ENCODE measurements around the gene MLLT3. TPM values are rescaled to one million over a fixed set of nuclear protein-coding genes. Genes with fewer than 3 reads are reported as not detected.

The MLLT3 gene
- total and polyA plus RNA-seq, 2 donors (not counting 3 experiments of a cell fraction or from before 2014, with no cell fraction given): 6.1 to 10.0 TPM

DNA sequence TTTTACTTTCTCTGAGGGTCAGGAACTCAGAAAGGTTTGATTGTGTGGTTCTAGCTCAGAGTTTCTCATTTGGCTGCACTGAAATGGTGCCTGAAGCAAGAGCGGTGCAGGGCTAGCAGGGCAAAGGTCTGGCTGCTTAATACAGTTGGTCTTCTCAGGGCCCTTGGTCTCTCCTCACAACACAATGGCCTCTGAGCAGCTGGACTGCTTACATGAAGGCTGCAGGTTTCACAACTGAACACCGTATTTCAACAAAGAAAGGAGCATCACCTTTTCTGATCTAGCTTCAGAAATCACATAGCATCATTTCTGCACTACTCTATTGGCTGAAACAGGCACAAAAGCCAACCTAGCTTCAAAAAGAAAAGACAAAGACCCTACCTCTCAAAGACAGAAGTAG, 122.2 kb downstream of the MLLT3 start:
- H3K27ac ChIP-seq (ENCODE audit: insufficient read depth, low read depth, low read length): no peak overlapping the region
- intact Hi-C loops (cut with micrococcal nuclease): no loop called here
- FAIRE-seq: no peak
- H3K79me2 ChIP-seq (ENCODE audit: control insufficient read depth, insufficient read depth, low read length): no peaks in the 10 kb centered on the region
- H3K9ac ChIP-seq (replicated peaks; ENCODE audit: extremely low read depth, insufficient read depth, low read length): no peak overlapping the region
- no peaks in the 10 kb centered on the region for H3K36me3 ChIP-seq (ENCODE audit: control insufficient read depth in 2 of 2, extremely low read depth in 1 of 2, insufficient read depth in 2 of 2, low read length in 2 of 2)
- H3K9me1 ChIP-seq (replicated peaks; ENCODE audit: control insufficient read depth, extremely low read depth, insufficient read depth, low read length): no peaks in the 10 kb centered on the region
- no peaks in the 10 kb centered on the region for H3K9me3 ChIP-seq (replicated peaks; ENCODE audit: control insufficient read depth, insufficient read depth, low read length)
- H3K4me2 ChIP-seq (ENCODE audit: insufficient read depth, low read length): no peak overlapping the region
- dilution Hi-C loops (cut with MboI; ENCODE audit: extremely low pct_ligation_motif_present, low sequenced_read_pairs): no loop called here
- no peaks in the 10 kb centered on the region for H3K4me1 ChIP-seq (ENCODE audit: control insufficient read depth, extremely low read depth, insufficient read depth, low read length)
- DNase-seq (ENCODE audit: low read depth, low spot score): no peak
- no peak overlapping the region for H2AFZ ChIP-seq (ENCODE audit: low read depth, low read length)
- no peaks in the 10 kb centered on the region for H4K20me1 ChIP-seq (replicated peaks; ENCODE audit: control insufficient read depth, extremely low read depth, insufficient read depth, low read length)
- POLR2A ChIA-PET: no interaction called here
- CTCF ChIA-PET: no interaction called here
- H3K27me3 ChIP-seq (ENCODE audit: control insufficient read depth in 2 of 2, insufficient read depth in 2 of 2, low read length in 2 of 2): no peaks in the 10 kb centered on the region
- TF ChIP-seq POLR2A (IDR thresholded peaks at IDR 0.05; ENCODE audit: low read depth, low read length) (no peak), JUN (IDR thresholded peaks at IDR 0.05; ENCODE audit: borderline replicate concordance, insufficient read depth, insufficient read length, low read depth) (no peak), GATA2 (IDR thresholded peaks at IDR 0.05; ENCODE audit: insufficient read depth, insufficient read length, low read depth, low read length) (no peak), POLR2AphosphoS5 (IDR thresholded peaks at IDR 0.05; ENCODE audit: insufficient read depth, low read depth, low read length) (no peak), EZH2 (IDR thresholded peaks at IDR 0.05; ENCODE audit: borderline replicate concordance, low read depth, low read length, severe bottlenecking) (no peak), FOS (IDR thresholded peaks at IDR 0.05; ENCODE audit: borderline replicate concordance, insufficient read depth, low read length) (no peak), MYC (IDR thresholded peaks at IDR 0.05; ENCODE audit: low read depth, low read length) (no peak)
- TF ChIP-seq, protein P1, sequence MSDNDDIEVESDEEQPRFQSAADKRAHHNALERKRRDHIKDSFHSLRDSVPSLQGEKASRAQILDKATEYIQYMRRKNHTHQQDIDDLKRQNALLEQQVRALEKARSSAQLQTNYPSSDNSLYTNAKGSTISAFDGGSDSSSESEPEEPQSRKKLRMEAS (IDR thresholded peaks at IDR 0.05; ENCODE audit: insufficient read depth, insufficient read length): no peak
- TF ChIP-seq, protein P2, sequence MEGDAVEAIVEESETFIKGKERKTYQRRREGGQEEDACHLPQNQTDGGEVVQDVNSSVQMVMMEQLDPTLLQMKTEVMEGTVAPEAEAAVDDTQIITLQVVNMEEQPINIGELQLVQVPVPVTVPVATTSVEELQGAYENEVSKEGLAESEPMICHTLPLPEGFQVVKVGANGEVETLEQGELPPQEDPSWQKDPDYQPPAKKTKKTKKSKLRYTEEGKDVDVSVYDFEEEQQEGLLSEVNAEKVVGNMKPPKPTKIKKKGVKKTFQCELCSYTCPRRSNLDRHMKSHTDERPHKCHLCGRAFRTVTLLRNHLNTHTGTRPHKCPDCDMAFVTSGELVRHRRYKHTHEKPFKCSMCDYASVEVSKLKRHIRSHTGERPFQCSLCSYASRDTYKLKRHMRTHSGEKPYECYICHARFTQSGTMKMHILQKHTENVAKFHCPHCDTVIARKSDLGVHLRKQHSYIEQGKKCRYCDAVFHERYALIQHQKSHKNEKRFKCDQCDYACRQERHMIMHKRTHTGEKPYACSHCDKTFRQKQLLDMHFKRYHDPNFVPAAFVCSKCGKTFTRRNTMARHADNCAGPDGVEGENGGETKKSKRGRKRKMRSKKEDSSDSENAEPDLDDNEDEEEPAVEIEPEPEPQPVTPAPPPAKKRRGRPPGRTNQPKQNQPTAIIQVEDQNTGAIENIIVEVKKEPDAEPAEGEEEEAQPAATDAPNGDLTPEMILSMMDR (IDR thresholded peaks at IDR 0.05; ENCODE audit: extremely low read depth in 1 of 2, insufficient read depth in 1 of 2, low read depth in 1 of 2, low read length in 2 of 2): no peak
- no peak overlapping the region for H3K4me3 ChIP-seq (replicated peaks in 1 of 3; ENCODE audit: insufficient read depth in 1 of 3, low read depth in 1 of 3, low read length in 3 of 3)
- no TSS peak for BruUV-seq (replicated peaks)

Data from endothelial cell of umbilical vein (primary cell).